NCI-H82 treated with DMSO at 0.1 percent for 48 hours (cell line): ENCODE measurements around the gene RAPGEF6.
A peak's percentile ranks its signal among the peaks of the same experiment; 100 is the strongest.
"Not testable (repeated sequence)": the region's sequence is repeated elsewhere in the genome, so short reads cannot be mapped to it uniquely, and the experiment has no call there.

Source experiments
- DNase-seq: peaks from one replicate; lab custom pipeline; 2025; ENCODE audit not compliant: unreplicated experiment; lab: John Stamatoyannopoulos, UW

The RAPGEF6 gene

GRCh38 chr5:131389869-131390265 is 245.2 kb downstream of the RAPGEF6 start:
- DNase-seq: no peak

DNA sequence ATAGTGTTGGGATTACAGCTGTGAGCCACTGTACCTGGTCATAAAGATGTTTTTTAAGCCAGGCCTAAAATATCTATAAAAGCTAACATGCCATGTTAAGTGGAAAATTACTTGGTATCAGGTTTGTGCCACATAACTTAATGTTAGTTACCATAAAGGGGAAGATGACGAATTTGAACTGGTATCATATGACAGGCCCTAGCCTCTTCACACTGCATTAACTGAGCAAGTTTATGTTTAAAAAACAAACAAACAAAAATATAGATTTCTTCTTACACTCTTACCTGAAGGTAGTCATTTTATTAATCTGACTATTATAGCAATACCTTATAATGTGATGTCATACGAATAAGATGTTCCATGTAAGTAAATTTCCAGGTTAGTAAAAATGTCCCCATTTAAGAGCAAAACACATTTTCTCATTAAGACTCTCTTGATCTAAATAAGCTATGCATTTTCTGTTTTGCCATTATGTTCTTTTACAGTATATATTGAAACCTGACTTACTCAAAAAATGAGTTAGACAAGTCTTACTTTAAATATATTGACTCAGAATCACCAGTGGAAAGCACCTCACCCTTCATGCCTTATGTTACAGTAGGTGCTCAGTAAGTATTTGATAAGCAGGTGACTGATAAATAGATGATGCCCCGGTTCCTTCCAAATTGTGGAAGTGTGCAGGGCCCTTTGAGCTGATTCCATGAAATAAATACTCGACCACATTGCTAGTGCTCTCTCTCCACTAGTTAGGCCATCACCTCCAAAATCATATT is 245.7 kb downstream of the RAPGEF6 start:
- DNase-seq: no peak

DNA sequence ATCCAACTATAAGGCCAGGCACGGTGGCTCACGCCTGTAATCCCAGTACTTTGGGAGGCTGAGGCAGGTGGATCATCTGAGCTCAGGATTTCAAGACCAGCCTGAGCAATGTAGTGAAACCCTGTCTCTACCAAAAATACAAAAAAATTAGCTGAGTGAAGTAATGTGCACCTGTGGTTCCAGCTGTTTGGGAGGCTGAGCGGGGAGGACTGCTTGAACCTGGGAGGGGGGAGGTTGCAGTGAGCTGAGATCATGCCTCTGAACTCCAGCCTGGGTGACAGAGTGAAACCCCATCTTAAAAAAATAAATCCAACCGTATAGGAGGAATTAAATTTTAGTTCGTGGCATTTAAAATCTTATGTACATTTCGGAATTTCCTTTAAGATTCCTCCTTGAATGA is 247.8 kb downstream of the RAPGEF6 start:
- DNase-seq: no peak

GRCh38 chr5:131386779-131387178 is 248.2 kb downstream of the RAPGEF6 start:
- no peak for DNase-seq

DNA sequence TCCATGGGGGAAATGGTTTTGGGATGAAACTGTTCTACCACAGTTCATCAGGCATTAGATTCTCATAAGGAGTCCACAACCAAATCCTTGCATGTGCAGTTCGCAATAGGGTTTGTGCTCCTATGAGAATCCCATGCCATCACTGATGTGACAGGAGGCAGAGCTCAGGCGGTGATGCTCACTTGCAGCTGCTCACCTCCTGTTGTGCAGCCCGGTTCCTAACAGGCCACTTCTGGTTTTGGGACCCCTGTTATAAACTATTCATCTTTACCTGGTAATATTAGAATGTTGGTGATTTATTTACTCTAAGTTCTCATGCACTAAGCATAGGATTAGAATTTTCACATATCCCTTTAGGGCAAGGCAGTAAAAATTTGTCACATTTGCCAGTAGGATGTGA is 248.9 kb downstream of the RAPGEF6 start:
- no peak for DNase-seq

GRCh38 chr5:131384616-131385214 is 250.3 kb downstream of the RAPGEF6 start:
- no peak for DNase-seq

GRCh38 chr5:131384173-131384572 is 250.9 kb downstream of the RAPGEF6 start:
- DNase-seq: no peak

GRCh38 chr5:131382407-131383395 is 252.3 kb downstream of the RAPGEF6 start:
- peak; percentile 2 for DNase-seq

DNA sequence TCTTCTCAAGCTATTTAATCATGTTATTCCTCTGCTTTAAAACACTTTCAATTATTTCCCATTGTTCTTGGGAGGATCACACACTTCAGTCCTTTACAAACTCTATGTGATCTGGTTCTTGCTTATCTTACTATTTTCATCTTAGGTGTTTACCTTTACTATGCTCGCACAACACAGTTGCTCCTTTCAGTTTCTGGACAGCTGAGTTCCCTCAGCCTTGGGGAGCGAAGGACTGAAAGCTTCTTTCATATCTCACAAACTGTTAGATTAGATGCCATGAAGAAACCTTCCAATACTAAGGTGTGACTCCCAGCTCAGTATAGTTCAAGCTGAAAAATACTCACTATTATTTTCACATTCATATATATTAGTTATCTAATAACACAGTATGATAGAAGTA is 253.3 kb downstream of the RAPGEF6 start:
- DNase-seq: no peak

- DNase-seq: no peak
These were observed 254.0 kb downstream of the RAPGEF6 start for GRCh38 chr5:131381021-131381420.

DNA sequence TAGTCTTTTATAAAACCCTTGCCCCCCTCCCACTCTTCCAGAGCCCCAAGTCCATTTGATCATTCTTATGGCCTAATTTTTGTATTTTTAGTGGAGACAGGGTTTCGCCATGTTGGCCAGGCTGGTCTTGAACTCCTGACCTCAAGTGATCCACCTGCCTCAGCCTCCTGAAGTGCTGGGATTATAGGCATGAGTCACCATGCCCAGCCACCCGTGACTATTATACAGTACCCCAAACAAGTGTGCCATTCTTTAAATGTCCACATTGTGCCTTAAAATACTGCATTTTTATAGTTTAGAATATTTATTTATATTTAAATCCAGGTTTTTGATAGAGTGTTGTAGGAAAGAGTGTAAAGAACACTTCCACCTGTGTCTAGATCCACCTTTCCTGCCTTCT is 254.8 kb downstream of the RAPGEF6 start:
- DNase-seq: not testable (repeated sequence)

GRCh38 chr5:131379723-131380122 is 255.3 kb downstream of the RAPGEF6 start:
- no peak for DNase-seq

GRCh38 chr5:131378721-131379541 is 256.1 kb downstream of the RAPGEF6 start:
- DNase-seq: no peak

DNA sequence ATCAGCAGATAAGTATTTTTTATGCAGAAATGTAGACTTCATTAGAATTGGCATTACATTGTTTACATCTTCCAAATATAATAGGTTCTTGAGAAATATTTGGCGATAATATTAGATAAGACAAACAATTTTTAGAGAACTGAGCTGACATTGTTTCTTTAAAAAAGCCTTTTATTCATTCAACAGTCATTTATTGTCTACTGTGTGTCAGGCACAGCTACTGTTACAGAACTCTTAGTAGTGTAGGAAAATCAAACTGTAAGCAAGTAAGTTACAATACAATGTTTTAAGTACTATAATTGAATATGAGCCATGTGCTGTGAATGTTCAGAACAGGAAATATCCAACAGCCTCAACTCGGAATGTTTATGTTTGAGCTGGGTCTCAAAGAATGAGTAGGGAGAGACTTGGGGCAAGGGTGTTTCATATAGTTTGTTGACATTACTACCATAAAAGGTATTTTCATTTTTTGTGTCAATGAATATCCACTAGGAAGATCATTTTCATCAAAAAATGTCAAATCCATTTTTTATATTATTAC is 257.2 kb downstream of the RAPGEF6 start:
- no peak for DNase-seq

- DNase-seq: no peak
These were observed 257.7 kb downstream of the RAPGEF6 start for GRCh38 chr5:131377346-131377745.

DNA sequence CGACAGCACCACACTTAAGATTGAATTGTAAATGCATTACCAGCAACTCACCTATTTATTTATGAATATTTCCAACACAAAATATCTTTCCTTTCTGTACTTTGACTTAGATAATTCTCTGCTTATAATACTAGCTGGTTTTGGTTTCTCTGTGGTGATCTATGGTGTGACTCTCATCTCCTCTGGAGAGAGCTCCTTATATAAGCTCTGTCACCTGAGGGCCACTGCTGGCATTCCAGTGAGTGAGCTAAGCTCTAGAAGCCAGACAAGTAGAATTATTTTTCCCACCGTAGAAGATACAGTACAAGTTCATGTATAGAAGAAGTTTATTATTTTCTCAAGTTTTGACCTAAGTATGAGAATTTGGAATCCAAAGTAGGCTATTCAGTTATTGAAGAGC is 259.7 kb downstream of the RAPGEF6 start:
- DNase-seq: no peak
